HepG2 (cell line): ENCODE results near the gene UST. TPM values are rescaled to one million over a fixed set of nuclear protein-coding genes. Genes with fewer than 3 reads are reported as not detected.

Experiments
- ADNP ChIP-seq: sonication (generic); formaldehyde crosslinking; IDR thresholded peaks from 2 replicates; pipeline ENCODE4 v1.4.0; 2020; ENCODE audit warnings: missing genetic modification reagents
- ASH2L ChIP-seq: fragments of 300-600, 200-600 bp; sonication (generic); IDR thresholded peaks from 2 replicates; pipeline ENCODE4 v1.7.0; 2017; ENCODE audit warnings: low read depth, mild to moderate bottlenecking, moderate library complexity, mixed read lengths, low read length; ENCODE audit not compliant: insufficient read length
- CBX1 ChIP-seq: IDR thresholded peaks from one replicate; pipeline ENCODE4 v1.6.1; 2016; ENCODE audit warnings: antibody characterized with exemption, low read depth
- FOSL2 ChIP-seq: sonication (generic); formaldehyde crosslinking; IDR thresholded peaks from 2 replicates; pipeline ENCODE4 v1.4.0; 2020; ENCODE audit warnings: missing genetic modification reagents
- HDAC2 ChIP-seq: sonication (generic); formaldehyde crosslinking; IDR thresholded peaks from 2 replicates; pipeline ENCODE4 v1.4.0; 2020; ENCODE audit warnings: missing genetic modification reagents
- ISL2 ChIP-seq: sonication (generic); formaldehyde crosslinking; IDR thresholded peaks from 2 replicates; pipeline ENCODE4 v1.5.0; 2020; ENCODE audit warnings: missing genetic modification reagents
- MTERF4 ChIP-seq: sonication (generic); formaldehyde crosslinking; IDR thresholded peaks from 2 replicates; pipeline ENCODE4 v1.8.0; 2023; ENCODE audit warnings: mild to moderate bottlenecking, missing genetic modification reagents
- NCOR1 ChIP-seq: fragments of 200-600 bp; sonication (generic); IDR thresholded peaks from 2 replicates; pipeline ENCODE4 v1.7.0; 2017; ENCODE audit warnings: antibody characterized with exemption, low read length, borderline replicate concordance
- NFRKB ChIP-seq: fragments of 450-650 bp; IDR thresholded peaks from 2 replicates; pipeline ENCODE4 v1.6.1; 2017
- NFYB ChIP-seq: sonication (generic); formaldehyde crosslinking; IDR thresholded peaks from 2 replicates; pipeline ENCODE4 v1.4.0; 2020; ENCODE audit warnings: missing genetic modification reagents
- PCBP2 ChIP-seq: fragments of 200-400 bp; formaldehyde crosslinking; optimal IDR thresholded peaks from 2 replicates; pipeline ENCODE3; 2018; ENCODE audit warnings: low read length, low read depth; ENCODE audit not compliant: poor library complexity, severe bottlenecking
- POLR2A ChIP-seq, 2 experiments: IDR thresholded peaks; 2 replicates each; pipeline ENCODE4 v1.6.1; 2011; ENCODE audit warnings: low read depth in 2 of 2, low read length in 2 of 2, mild to moderate bottlenecking in 1 of 2, moderate library complexity in 1 of 2; ENCODE audit not compliant: insufficient read depth in 1 of 2
- POLR2AphosphoS2 ChIP-seq: IDR thresholded peaks from 2 replicates; pipeline ENCODE4 v1.6.1; 2011; ENCODE audit warnings: low read depth, low read length, improper control_type of control experiment
- PTBP1 ChIP-seq: fragments of 200-400 bp; formaldehyde crosslinking; IDR thresholded peaks from 2 replicates; pipeline ENCODE4 v1.6.1; 2018; ENCODE audit warnings: low read length, low read depth; ENCODE audit not compliant: poor library complexity, severe bottlenecking
- SAP130 ChIP-seq: IDR thresholded peaks from 2 replicates; pipeline ENCODE4 v1.6.1; 2016; ENCODE audit warnings: low read depth
- SMARCE1 ChIP-seq: fragments of 450-650 bp; IDR thresholded peaks from 2 replicates; pipeline ENCODE4 v1.6.1; 2017; ENCODE audit warnings: borderline replicate concordance
- ZBTB20 ChIP-seq: sonication (generic); formaldehyde crosslinking; IDR thresholded peaks from 2 replicates; pipeline ENCODE4 v1.8.1; 2023; ENCODE audit warnings: missing genetic modification reagents, low read depth, mild to moderate bottlenecking, borderline replicate concordance
- ZFP36L1 ChIP-seq: sonication (generic); formaldehyde crosslinking; IDR thresholded peaks from 2 replicates; pipeline ENCODE4 v1.8.0; 2022; ENCODE audit warnings: mild to moderate bottlenecking, missing genetic modification reagents, moderate library complexity
- ZNF629 ChIP-seq: sonication (generic); formaldehyde crosslinking; conservative IDR thresholded peaks from 2 replicates; pipeline ENCODE4 v1.5.0; 2020; ENCODE audit warnings: missing genetic modification reagents
- ZSCAN21 ChIP-seq: sonication (generic); formaldehyde crosslinking; IDR thresholded peaks from 2 replicates; pipeline ENCODE4 v1.8.0; 2022; ENCODE audit warnings: mild to moderate bottlenecking, missing genetic modification reagents, moderate library complexity, borderline replicate concordance
- polyA plus RNA-seq, 8 experiments: library from polyadenylated mRNA; depleted of rRNA in 3 of 8; stranded (reverse) in 7 of 8; unstranded in 1 of 8; fragments of >200 nt; fragmentation: Illumina TruSeq in 4 of 8; extraction: Trizol in 4 of 8; gene quantifications; 2 replicates each; pipeline versions ENCODE4 v1.2.1 to v1.2.3, GENCODE V29; 2011 to 2016; ENCODE audit warnings: low read depth in 4 of 8, missing spikeins in 1 of 8, mixed read lengths in 1 of 8; ENCODE audit not compliant: insufficient read depth in 1 of 8
- total RNA-seq, 5 experiments: library from RNA; depleted of rRNA; stranded (reverse); fragments of >200 nt; fragmentation: Illumina TruSeq; extraction: Trizol; gene quantifications; 2 replicates each; pipeline ENCODE4 v1.2.3, GENCODE V29; 2016; ENCODE audit warnings: low read depth in 1 of 5
- TF ChIP-seq, protein P1 (sequence below): IDR thresholded peaks from 2 replicates; pipeline ENCODE4 v1.6.1; 2016; ENCODE audit warnings: low read depth
- TF ChIP-seq, protein P2 (sequence below): sonication (generic); formaldehyde crosslinking; IDR thresholded peaks from 2 replicates; pipeline ENCODE4 v1.5.1; 2020; ENCODE audit warnings: missing genetic modification reagents, mild to moderate bottlenecking, borderline replicate concordance

Gene UST
- total and polyA plus RNA-seq, 2 of the 13 experiments (the other 11 are each of a cell fraction or from before 2014, with no cell fraction given) = 0.27 TPM; not detected in 1

DNA sequence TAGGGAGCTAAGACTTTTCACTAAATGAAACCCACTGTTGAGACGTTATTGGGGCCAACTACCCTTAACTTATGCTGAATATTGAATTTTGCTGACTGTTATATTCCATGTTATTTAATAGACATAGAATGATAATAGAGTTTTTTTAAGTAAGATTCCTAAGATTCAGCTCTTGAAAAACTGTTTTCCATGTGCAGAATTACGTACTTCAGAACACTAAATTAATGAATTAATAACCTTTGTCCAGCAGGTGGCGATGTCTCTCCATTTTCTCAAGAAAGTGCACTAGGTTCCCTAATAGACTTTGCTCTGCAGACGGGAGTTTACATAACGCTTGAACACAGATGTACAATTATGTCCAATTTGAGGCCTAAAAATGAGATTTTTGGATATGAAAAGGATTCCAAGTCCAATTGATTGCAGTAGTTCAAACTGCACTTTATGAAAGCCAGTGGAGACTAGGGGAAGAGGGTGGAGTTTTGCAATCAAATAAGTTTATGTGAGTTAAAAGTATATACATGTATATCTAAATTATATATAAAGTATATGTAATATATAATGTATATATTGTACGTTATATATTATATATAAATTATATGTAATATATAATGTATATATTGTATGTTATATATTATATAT, 282.1 kb downstream of the UST start (continued):
- TF ChIP-seq, protein P1, sequence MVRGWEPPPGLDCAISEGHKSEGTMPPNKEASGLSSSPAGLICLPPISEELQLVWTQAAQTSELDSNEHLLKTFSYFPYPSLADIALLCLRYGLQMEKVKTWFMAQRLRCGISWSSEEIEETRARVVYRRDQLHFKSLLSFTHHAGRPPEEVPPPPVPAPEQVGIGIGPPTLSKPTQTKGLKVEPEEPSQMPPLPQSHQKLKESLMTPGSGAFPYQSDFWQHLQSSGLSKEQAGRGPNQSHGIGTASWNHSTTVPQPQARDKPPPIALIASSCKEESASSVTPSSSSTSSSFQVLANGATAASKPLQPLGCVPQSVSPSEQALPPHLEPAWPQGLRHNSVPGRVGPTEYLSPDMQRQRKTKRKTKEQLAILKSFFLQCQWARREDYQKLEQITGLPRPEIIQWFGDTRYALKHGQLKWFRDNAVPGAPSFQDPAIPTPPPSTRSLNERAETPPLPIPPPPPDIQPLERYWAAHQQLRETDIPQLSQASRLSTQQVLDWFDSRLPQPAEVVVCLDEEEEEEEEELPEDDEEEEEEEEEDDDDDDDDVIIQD (CRISPR knock-in tag) = 0 out of 2 replicates have a peak, but pooled peaks have one; percentile 39
- TF ChIP-seq SAP130 (CRISPR knock-in tag) (peak; percentile 30; the same call in 1 of the 2 replicates), ASH2L (peak; percentile 34), HDAC2 (CRISPR knock-in tag) (peak; percentile 41; the same call in 1 of the 2 replicates), PCBP2 (no peak), CBX1 (no peak), ZFP36L1 (peak; percentile 49; the same call in 1 of the 2 replicates), POLR2AphosphoS2 (no peak), ZSCAN21 (CRISPR knock-in tag) (no peak), ISL2 (peak; percentile 40; the same call in 1 of the 2 replicates), NCOR1 (peak; percentile 93), POLR2A (IDR thresholded peaks at IDR 0.05; ENCODE audit: insufficient read depth in 1 of 2, low read depth in 2 of 2, low read length in 2 of 2) (no peak), NFYB (CRISPR knock-in tag) (no peak), PTBP1 (no peak), ADNP (CRISPR knock-in tag) (no peak), ZBTB20 (CRISPR knock-in tag) (no peak), ZNF629 (CRISPR knock-in tag) (no peak), FOSL2 (no peak), SMARCE1 (no peak), MTERF4 (CRISPR knock-in tag) (no peak), NFRKB (no peak)
- TF ChIP-seq, protein P2, sequence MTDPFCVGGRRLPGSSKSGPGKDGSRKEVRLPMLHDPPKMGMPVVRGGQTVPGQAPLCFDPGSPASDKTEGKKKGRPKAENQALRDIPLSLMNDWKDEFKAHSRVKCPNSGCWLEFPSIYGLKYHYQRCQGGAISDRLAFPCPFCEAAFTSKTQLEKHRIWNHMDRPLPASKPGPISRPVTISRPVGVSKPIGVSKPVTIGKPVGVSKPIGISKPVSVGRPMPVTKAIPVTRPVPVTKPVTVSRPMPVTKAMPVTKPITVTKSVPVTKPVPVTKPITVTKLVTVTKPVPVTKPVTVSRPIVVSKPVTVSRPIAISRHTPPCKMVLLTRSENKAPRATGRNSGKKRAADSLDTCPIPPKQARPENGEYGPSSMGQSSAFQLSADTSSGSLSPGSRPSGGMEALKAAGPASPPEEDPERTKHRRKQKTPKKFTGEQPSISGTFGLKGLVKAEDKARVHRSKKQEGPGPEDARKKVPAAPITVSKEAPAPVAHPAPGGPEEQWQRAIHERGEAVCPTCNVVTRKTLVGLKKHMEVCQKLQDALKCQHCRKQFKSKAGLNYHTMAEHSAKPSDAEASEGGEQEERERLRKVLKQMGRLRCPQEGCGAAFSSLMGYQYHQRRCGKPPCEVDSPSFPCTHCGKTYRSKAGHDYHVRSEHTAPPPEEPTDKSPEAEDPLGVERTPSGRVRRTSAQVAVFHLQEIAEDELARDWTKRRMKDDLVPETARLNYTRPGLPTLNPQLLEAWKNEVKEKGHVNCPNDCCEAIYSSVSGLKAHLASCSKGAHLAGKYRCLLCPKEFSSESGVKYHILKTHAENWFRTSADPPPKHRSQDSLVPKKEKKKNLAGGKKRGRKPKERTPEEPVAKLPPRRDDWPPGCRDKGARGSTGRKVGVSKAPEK (CRISPR knock-in tag) = no peak
